ENCODE results near the gene DYNC1I1.

DNA sequence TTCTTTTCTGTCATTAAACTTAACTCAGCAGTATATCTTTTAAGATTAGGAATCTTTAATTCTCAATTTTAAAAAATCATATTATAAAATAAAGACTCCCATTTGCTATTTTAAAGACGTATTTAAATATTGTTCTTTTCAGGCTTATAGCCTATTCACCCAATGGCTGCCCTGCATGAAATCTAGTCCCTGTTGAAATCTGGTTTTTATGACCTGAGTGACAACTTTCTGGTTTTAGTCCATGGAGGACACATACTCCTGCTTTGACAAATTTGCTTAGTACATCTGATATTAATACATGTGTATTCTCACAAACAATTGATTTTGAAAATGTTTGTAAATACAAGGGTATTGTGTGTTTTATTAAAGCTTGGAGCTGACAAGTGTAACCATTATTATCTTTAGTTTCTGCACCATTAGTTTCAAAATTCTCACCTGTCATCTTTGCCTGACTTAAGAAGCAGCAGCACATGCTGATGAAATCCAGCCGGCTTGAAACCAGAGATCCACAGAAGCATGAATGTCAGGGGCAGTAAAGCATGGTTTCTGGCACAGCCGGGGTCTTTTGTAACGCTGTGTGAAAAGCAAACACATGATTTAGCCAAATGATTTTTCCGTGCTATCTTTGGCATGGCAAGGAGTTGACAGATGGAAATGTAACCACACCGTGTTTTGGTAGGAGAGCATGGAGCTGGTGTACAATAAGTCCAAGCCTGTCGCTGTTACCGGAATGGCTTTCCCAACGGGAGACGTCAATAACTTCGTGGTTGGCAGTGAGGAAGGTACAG is 262.8 kb downstream of the DYNC1I1 start:
- TF ChIP-seq EZH2 (IDR thresholded peaks at IDR 0.05; ENCODE audit: borderline replicate concordance, insufficient read depth, low read length, poor library complexity, severe bottlenecking) (no peak), TAF1 (IDR thresholded peaks at IDR 0.05; ENCODE audit: low read depth) (no peak)
- TF ChIP-seq, protein P1, sequence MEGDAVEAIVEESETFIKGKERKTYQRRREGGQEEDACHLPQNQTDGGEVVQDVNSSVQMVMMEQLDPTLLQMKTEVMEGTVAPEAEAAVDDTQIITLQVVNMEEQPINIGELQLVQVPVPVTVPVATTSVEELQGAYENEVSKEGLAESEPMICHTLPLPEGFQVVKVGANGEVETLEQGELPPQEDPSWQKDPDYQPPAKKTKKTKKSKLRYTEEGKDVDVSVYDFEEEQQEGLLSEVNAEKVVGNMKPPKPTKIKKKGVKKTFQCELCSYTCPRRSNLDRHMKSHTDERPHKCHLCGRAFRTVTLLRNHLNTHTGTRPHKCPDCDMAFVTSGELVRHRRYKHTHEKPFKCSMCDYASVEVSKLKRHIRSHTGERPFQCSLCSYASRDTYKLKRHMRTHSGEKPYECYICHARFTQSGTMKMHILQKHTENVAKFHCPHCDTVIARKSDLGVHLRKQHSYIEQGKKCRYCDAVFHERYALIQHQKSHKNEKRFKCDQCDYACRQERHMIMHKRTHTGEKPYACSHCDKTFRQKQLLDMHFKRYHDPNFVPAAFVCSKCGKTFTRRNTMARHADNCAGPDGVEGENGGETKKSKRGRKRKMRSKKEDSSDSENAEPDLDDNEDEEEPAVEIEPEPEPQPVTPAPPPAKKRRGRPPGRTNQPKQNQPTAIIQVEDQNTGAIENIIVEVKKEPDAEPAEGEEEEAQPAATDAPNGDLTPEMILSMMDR (IDR thresholded peaks at IDR 0.05; ENCODE audit: poor library complexity, severe bottlenecking), result no peak

Data from neural cell (in vitro differentiated cells).